SKM-1 treated with dmso at 0.1 percent for 144 hours (cell line): Measurements from ENCODE around the gene BRIP1.
"Not testable (repeated sequence)": the region's sequence is repeated elsewhere in the genome, so short reads cannot be mapped to it uniquely, and the experiment has no call there.

Experiments used
- DNase-seq: peaks from one replicate; lab custom pipeline; 2025; ENCODE audit not compliant: unreplicated experiment; lab: John Stamatoyannopoulos, UW

Gene BRIP1

GRCh38 chr17:61805399-61805798 is 57.9 kb downstream of the BRIP1 start:
- no peak for DNase-seq

- DNase-seq = no peak
Observed at GRCh38 chr17:61803796-61804195, 59.5 kb downstream of the BRIP1 start.

GRCh38 chr17:61803216-61803615 is 60.1 kb downstream of the BRIP1 start:
- DNase-seq = no peak

- DNase-seq = no peak
Observed at GRCh38 chr17:61799812-61800484, 63.4 kb downstream of the BRIP1 start.

GRCh38 chr17:61797283-61797682 is 66.0 kb downstream of the BRIP1 start:
- no peak for DNase-seq

GRCh38 chr17:61795546-61795945 is 67.8 kb downstream of the BRIP1 start:
- DNase-seq = no peak

GRCh38 chr17:61794792-61795191 is 68.5 kb downstream of the BRIP1 start:
- DNase-seq = no peak

- DNase-seq = no peak
Observed at GRCh38 chr17:61794242-61794641, 69.1 kb downstream of the BRIP1 start.

- no peak for DNase-seq
Observed at GRCh38 chr17:61793565-61793964, 69.8 kb downstream of the BRIP1 start.

- no peak for DNase-seq
Observed at GRCh38 chr17:61789872-61790271, 73.5 kb downstream of the BRIP1 start.

GRCh38 chr17:61786088-61786487 is 77.2 kb downstream of the BRIP1 start:
- DNase-seq = no peak

GRCh38 chr17:61784510-61784909 is 78.8 kb downstream of the BRIP1 start:
- no peak for DNase-seq

- no peak for DNase-seq
Observed at GRCh38 chr17:61783556-61784304, 79.6 kb downstream of the BRIP1 start.

GRCh38 chr17:61783120-61783519 is 80.2 kb downstream of the BRIP1 start:
- DNase-seq = no peak

GRCh38 chr17:61782683-61783082 is 80.6 kb downstream of the BRIP1 start:
- DNase-seq = no peak

GRCh38 chr17:61775364-61775763 is 88.0 kb downstream of the BRIP1 start:
- DNase-seq = no peak

GRCh38 chr17:61774724-61775123 is 88.6 kb downstream of the BRIP1 start:
- DNase-seq = no peak

- DNase-seq = not testable (repeated sequence)
Observed at GRCh38 chr17:61774087-61774486, 89.2 kb downstream of the BRIP1 start.

- no peak for DNase-seq
Observed at GRCh38 chr17:61770752-61771533, 92.4 kb downstream of the BRIP1 start.

- DNase-seq = no peak
Observed at GRCh38 chr17:61770043-61770442, 93.3 kb downstream of the BRIP1 start.

GRCh38 chr17:61768405-61768804 is 94.9 kb downstream of the BRIP1 start:
- no peak for DNase-seq

- DNase-seq = no peak
Observed at GRCh38 chr17:61766520-61766919, 96.8 kb downstream of the BRIP1 start.
